ENCODE results near the gene CDC42EP4. TPM values are rescaled to one million over a fixed set of nuclear protein-coding genes. Genes with fewer than 3 reads are reported as not detected.

The CDC42EP4 gene
- total RNA-seq, 2 donors from 2014 or later: 1.1 to 1.7 TPM

DNA sequence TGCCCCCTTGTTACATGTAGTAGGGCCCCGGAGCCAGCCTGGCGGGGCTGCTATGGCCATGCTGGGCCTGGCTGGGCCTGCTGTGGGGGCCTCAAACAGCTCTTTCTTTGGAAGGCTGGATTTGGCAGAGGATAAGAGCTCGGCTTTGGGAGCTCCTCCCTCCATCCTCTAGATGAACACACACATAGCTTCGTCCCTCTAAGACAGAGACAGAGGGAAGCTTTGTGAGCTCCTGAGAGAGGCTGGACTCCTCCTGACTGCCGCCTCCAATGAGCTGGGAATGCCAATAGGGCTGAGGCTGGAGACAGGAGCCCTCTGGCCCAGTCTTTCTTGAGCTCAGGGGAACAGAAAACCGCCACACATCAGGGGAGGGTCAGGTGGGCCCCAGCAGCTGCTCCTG lies 37.3 kb upstream of the CDC42EP4 start:
- no peak overlapping the region for H3K27ac Mint-ChIP-seq
- DNase-seq (ENCODE audit: low spot score): no peak
- H3K36me3 Mint-ChIP-seq: no peaks in the 10 kb centered on the region
- no peak overlapping the region for H3K4me3 Mint-ChIP-seq
- no peak for ATAC-seq
- peaks cover 0 to 6% of the 10 kb centered on the region in 2 donors for H3K4me1 Mint-ChIP-seq (ENCODE audit: low read depth in 2 of 2)
- H3K27me3 Mint-ChIP-seq: no peaks in the 10 kb centered on the region
- H3K9me3 Mint-ChIP-seq: no peaks in the 10 kb centered on the region

DNA sequence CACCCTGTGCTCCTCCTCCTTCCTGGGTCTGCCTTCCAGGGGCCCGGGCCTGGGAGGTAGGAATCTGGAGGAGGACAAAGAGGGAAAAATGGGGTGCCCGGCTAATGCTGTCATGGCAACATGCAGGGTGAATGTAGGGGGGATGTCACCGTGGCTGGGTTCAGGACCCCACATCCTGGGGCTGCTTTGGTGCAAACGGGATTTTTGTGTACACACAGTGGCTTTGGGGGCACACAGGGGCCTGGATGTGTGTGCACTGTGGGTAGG lies 37.0 kb upstream of the CDC42EP4 start:
- no peak overlapping the region for H3K27ac Mint-ChIP-seq
- no peaks in the 10 kb centered on the region for H3K36me3 Mint-ChIP-seq
- no peaks in the 10 kb centered on the region for H3K9me3 Mint-ChIP-seq
- ATAC-seq (no peak), DNase-seq (ENCODE audit: low spot score) (no peak)
- peaks cover 0 to 6% of the 10 kb centered on the region in 2 donors for H3K4me1 Mint-ChIP-seq (ENCODE audit: low read depth in 2 of 2)
- H3K4me3 Mint-ChIP-seq: no peak overlapping the region
- H3K27me3 Mint-ChIP-seq: no peaks in the 10 kb centered on the region

DNA sequence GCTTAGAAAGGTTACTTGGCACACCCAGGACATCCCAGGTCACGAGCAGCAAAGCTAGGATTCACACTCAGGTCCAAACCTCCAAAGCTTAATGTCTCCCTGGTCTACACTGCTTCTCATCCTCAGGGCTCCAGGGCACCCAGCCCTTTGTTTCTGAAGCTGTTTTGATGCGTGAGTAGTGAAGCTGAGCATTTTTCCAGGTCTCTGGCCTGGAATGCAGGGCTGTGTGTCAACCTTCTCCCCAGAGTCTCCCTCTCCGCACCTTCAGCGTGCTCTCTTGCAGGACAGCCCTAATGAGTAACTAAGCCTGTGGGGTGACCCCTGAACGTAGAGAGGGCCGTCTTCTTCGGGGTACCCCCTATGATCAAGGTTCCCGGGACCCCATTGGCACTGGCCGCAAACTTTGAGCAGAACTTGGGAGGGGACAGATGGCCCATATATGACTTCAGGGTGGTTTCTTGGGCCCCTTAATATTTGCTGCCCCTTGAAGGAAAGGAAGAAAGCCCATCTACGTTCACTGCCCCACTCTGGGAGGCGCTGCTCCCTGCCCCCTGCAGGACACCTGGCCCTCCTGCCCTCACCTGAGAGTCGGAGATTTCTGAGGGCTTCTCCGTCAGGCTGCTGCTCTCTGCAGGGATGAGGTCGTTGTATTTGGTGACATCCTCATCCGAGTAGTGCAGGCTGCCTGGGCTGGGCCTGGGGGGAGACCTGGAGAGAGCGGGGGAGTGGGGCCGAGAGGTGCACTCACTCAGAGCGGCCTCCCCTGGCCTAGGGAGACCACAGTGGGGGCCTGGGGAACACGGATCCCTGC lies 36.4 kb upstream of the CDC42EP4 start:
- DNase-seq (ENCODE audit: low spot score): no peak
- H3K27me3 Mint-ChIP-seq: no peaks in the 10 kb centered on the region
- H3K36me3 Mint-ChIP-seq: no peaks in the 10 kb centered on the region
- ATAC-seq: no peak
- no peak overlapping the region for H3K4me3 Mint-ChIP-seq
- H3K4me1 Mint-ChIP-seq (ENCODE audit: low read depth in 2 of 2): peaks cover 0 to 6% of the 10 kb centered on the region in 2 donors
- H3K9me3 Mint-ChIP-seq: no peaks in the 10 kb centered on the region
- H3K27ac Mint-ChIP-seq: no peak overlapping the region

DNA sequence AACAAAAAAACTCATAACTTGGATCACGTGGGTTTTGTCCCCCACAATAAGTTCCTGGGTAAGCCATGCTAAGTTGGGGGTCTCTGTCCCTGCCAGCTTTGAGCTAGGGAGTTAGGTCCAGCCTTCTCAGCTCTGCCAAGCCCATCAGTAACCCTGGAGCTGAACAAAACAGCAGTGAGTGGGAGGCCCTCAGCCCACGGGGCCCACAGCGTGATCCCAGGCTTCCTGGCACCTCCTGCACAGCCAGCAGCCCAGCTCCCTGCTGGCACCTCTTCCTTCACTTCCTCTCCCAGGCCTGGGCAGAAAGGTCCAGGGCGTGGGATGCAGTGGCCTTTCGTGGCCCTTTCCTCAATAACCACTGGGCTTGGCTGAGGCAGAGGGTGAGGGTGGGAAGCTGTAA lies 35.5 kb upstream of the CDC42EP4 start:
- H3K9me3 Mint-ChIP-seq: no peaks in the 10 kb centered on the region
- no peak overlapping the region for H3K4me3 Mint-ChIP-seq
- no peak overlapping the region for H3K27ac Mint-ChIP-seq
- H3K36me3 Mint-ChIP-seq: no peaks in the 10 kb centered on the region
- H3K4me1 Mint-ChIP-seq (ENCODE audit: low read depth in 2 of 2): peaks cover 0 to 6% of the 10 kb centered on the region in 2 donors
- H3K27me3 Mint-ChIP-seq: no peaks in the 10 kb centered on the region
- ATAC-seq (no peak), DNase-seq (ENCODE audit: low spot score) (no peak)

DNA sequence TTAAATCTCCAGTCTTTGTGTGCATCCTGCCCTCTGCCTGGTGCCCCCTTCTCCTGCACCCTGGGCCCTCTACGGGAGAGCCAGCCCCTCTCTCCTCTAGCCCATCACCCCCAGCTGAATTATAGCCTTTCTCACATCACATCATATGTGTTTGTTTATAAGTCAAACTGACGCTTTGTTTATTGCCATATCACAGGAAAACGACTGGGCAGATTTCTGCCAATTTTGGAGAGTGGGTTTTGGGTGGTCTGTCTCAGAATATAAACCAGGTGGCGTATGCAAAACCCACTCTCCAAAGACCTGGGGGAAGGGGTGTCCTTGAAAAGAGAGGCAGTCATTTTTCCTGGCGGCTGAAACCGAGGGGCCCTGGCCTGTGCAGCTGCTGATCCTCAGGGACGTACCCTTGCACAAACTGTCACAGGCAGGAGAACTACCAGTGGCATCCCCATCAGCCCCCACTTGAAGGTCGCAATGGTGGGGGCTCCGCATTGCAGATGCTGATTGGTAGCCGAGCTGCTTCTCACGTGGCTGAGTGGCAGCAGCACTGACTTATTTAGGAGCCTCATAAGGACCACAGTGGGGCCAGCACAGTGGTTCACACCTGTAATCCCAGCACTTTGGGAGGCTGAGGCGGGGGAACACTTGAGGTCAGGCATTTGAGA lies 34.8 kb upstream of the CDC42EP4 start:
- H3K27ac Mint-ChIP-seq: no peak overlapping the region
- H3K27me3 Mint-ChIP-seq: no peaks in the 10 kb centered on the region
- no peaks in the 10 kb centered on the region for H3K9me3 Mint-ChIP-seq
- peaks cover 0 to 6% of the 10 kb centered on the region in 2 donors for H3K4me1 Mint-ChIP-seq (ENCODE audit: low read depth in 2 of 2)
- ATAC-seq (no peak), DNase-seq (ENCODE audit: low spot score) (no peak)
- H3K4me3 Mint-ChIP-seq: no peak overlapping the region
- no peaks in the 10 kb centered on the region for H3K36me3 Mint-ChIP-seq

DNA sequence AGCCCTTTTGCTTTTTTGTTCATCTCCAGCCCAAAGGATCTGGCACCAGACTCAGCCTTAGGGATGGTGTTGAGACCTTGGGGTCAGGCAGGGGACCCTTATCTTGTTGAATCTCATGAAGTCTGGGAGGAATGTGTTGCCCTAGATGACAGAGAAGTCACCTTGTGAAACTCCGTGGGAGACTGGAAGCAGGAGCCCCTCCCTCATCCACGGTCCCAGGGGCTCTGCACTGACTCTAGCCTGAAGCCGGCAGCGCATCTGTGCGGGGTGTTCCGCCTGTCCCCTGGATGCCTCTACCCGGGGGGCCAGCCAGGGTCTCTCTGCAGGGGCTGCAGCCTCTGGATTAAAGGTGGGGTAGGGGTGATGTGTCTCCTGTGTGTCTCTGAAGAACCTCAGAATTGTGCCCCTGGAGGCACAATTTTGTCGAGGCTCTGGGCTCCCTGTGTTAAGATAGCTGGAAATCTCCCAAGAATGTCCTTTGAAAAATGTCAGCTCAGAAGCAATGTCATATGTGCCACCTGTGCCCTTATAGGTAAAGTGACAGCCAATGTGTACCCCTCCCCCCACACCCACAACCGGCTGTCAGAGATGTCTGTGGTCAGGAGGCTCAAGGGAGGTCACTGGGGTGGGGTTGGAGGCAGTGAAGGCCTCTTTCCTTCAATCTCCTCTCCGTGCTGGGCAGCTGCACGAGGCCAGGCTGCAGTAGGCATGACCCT lies 32.1 kb upstream of the CDC42EP4 start:
- DNase-seq (ENCODE audit: low spot score) (no peak), ATAC-seq (no peak)
- Mint-ChIP-seq H3K36me3 (no peaks in the 10 kb centered on the region), H3K4me3 (no peak overlapping the region), H3K9me3 (no peaks in the 10 kb centered on the region), H3K27ac (no peak overlapping the region), H3K4me1 (ENCODE audit: low read depth in 2 of 2) (peaks cover 6 to 8% of the 10 kb centered on the region in 2 donors), H3K27me3 (no peaks in the 10 kb centered on the region)

DNA sequence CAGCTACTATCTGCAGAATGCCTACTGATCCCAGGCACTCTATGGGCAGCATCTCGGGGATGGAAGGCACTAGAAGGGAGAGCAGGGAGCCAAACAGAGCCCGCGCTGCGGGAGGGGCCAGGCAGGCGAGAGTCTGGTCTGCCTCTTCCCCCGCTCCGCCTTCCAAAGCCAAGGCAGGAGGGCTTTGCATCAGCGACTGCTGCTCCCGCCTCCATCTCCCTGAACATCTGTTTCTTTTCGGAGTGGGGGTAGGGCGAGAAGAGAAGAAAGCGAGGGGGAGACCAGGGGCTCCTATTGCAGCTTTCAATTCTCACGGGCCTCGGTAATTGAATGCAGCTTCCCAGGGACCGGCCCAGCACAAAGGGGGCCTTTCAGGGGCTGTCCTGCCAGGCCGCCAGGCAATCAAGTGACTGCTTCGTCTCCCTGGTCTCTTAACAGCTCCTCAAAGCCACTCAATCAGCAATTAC lies 31.4 kb upstream of the CDC42EP4 start:
- DNase-seq (ENCODE audit: low spot score): no peak
- H3K4me3 Mint-ChIP-seq: no peak overlapping the region
- H3K4me1 Mint-ChIP-seq (ENCODE audit: low read depth in 2 of 2): peaks cover 6 to 8% of the 10 kb centered on the region in 2 donors
- H3K27ac Mint-ChIP-seq: no peak overlapping the region
- no peaks in the 10 kb centered on the region for H3K9me3 Mint-ChIP-seq
- no peaks in the 10 kb centered on the region for H3K27me3 Mint-ChIP-seq
- no peaks in the 10 kb centered on the region for H3K36me3 Mint-ChIP-seq
- no peak for ATAC-seq

DNA sequence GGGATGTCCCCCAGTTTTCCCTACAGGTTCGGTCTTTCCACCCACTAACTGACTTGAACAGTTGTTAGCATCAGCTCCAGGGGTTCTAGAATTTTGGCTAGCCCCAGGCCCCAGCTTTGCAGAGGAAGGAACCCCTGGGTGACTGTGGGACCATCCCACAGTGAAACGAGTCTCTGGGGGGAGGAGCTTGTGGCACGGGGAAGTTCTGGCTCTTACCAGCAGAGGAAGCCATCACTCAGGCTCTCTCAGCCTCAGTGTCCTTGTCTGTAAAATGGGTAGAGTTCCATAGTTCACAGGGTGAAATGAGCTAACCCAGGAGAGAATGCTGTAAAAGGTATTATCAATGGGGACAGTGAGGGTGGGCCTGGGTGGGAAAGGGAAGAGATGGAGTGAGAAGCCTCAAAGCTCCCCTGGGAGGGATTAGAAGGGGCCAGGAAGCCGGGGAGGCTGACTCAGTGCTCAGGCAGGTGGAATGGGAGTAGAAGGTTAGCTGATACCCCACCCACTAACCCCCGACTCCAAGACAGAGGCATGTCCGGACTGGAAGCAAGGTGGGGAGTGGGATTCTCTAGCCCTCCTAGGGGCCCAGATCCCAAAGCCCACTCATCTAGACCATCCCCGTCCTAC lies 30.9 kb upstream of the CDC42EP4 start:
- no peaks in the 10 kb centered on the region for H3K9me3 Mint-ChIP-seq

DNA sequence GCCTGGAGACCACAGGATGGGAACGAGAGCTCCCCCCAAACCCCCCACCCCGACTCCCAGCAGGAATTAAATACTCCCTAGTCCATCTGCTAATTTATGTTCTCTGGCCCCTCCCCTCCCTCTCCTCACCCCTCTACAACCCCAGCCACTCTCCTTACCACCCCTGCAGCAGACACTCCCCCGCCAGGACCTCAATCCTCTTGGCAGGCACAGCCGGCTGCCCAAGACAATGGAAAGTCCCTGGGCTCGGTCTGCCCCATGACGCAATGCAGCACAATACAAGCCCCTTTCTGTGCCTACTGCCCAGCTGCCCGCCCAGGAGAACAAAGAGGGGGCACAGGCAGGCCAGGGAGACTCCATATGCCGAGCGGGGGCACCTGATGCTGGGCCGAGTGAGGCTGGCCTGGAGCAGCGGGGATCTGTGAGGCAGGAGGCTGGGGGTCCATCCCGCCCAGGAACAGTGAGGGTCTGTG lies 30.3 kb upstream of the CDC42EP4 start:
- Mint-ChIP-seq H3K27me3 (no peaks in the 10 kb centered on the region), H3K27ac (no peak overlapping the region), H3K9me3 (no peaks in the 10 kb centered on the region), H3K36me3 (no peaks in the 10 kb centered on the region), H3K4me1 (ENCODE audit: low read depth in 2 of 2) (peaks cover 6 to 8% of the 10 kb centered on the region in 2 donors), H3K4me3 (no peak overlapping the region)
- no peak for ATAC-seq
- DNase-seq (ENCODE audit: low spot score): no peak

More for the DNA sequence above, 30.9 kb upstream of the CDC42EP4 start:
- Mint-ChIP-seq H3K27ac (no peak overlapping the region), H3K27me3 (no peaks in the 10 kb centered on the region), H3K4me3 (no peak overlapping the region), H3K36me3 (no peaks in the 10 kb centered on the region), H3K4me1 (ENCODE audit: low read depth in 2 of 2) (peaks cover 6 to 8% of the 10 kb centered on the region in 2 donors)
- ATAC-seq (no peak), DNase-seq (ENCODE audit: low spot score) (no peak)

DNA sequence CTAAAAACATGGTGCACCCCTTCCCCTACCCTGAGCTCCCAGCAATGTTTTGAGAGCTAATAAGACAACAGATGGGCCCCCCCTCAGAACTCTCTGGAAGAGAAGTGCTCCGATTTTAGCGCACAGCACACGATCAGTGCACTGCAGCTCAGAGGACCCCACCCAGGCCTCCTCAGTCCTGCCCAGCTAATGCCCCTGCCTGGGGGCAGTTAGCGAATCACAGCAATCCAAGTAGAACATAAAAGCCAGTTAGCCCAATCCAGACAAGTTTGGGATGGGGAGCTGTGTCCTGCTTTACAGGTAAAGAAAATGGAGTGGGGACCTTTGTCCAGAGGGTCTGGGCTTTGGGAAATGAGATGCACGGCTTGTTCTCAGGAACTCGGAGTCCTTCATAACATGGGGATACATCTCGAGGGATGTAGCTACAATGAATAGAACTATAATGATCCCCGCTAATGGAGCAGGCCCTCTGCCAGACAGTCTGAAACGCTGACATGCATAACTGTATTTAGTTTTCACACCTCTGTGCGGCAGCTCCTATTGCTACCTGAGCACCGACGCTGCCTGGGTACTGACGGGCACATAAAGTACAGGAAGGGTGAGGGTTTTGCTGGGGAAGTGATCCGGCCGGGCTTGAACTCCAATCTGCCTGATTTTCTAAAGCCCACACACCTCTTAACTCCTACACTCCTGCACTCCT lies 29.7 kb upstream of the CDC42EP4 start:
- Mint-ChIP-seq H3K4me3 (no peak overlapping the region), H3K36me3 (no peaks in the 10 kb centered on the region), H3K9me3 (no peaks in the 10 kb centered on the region), H3K27ac (no peak overlapping the region), H3K27me3 (no peaks in the 10 kb centered on the region), H3K4me1 (ENCODE audit: low read depth in 2 of 2) (peaks cover 6 to 8% of the 10 kb centered on the region in 2 donors)
- DNase-seq (ENCODE audit: low spot score) (no peak), ATAC-seq (no peak)

DNA sequence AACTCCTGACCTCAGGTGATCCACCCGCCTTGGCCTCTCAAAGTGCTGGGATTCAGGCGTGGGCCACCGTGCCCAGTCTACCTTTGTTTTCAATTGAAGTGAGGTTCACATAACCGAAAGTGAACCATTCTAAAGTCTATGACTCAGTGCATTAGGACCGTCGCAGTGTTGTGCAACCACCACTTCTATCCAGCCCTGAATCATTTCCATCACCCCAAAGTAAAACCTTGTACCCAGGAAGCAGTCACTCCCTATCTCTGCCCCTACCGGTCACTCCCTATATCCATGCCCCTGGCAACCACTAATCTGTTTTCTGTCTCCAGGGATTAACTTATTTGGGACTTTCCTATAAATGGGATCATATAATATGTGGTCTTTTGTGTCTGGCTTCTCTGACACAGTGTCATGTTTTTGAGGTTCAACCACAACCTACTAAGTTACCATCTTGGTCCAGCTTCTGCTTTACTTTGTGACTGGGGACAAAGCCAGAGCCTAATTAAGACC lies 28.3 kb upstream of the CDC42EP4 start:
- Mint-ChIP-seq H3K9me3 (no peaks in the 10 kb centered on the region), H3K4me1 (ENCODE audit: low read depth in 2 of 2) (peaks cover 6 to 8% of the 10 kb centered on the region in 2 donors), H3K4me3 (peak overlapping the region; percentile 25), H3K27me3 (no peaks in the 10 kb centered on the region), H3K36me3 (no peaks in the 10 kb centered on the region), H3K27ac (peak overlapping the region in 1 of 2 donors; percentile 41)
- DNase-seq (ENCODE audit: low spot score) (no peak), ATAC-seq (peak in 1 of 2 donors; percentile 58)

DNA sequence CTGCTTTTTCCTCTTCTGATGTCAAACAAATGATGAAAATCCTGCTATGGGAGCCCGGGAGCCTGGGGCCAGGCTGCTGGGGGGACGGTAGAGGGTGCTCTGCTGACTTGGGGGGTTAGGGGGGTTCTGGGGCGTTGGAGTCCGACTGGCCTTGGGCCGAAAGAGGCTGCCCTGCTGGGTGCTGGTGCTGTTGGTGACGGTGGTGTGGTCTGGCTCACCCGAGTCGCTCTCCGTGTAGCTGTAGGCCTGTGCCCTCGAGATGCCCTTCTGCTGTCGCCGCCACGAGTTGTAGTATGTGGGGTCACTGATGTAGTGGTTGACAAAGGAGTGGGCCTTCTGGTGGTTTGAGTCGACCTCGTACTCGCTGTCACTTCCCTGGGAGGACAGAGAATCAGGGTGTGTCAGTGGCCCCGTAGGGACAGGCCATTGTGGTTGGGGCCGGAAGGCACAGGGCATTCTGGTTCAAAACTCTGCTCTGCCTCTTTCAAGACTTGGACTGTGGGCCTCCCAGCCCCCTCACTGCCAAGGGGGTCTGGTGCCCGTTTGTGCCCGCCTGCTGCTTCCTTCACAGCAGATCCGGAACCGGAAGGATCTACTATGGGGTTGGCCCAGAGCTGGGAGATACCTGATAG lies 26.9 kb upstream of the CDC42EP4 start:
- H3K36me3 Mint-ChIP-seq: no peaks in the 10 kb centered on the region
- ATAC-seq (no peak), DNase-seq (ENCODE audit: low spot score) (no peak)
- H3K4me1 Mint-ChIP-seq (ENCODE audit: low read depth in 2 of 2): peaks cover 0 to 8% of the 10 kb centered on the region in 2 donors
- no peaks in the 10 kb centered on the region for H3K27me3 Mint-ChIP-seq
- no peaks in the 10 kb centered on the region for H3K9me3 Mint-ChIP-seq
- H3K27ac Mint-ChIP-seq: no peak overlapping the region
- no peak overlapping the region for H3K4me3 Mint-ChIP-seq

Measured in natural killer cell treated with Interleukin-12 subunit alpha and Interleukin-12 subunit beta and Interleukin-15 and Interleukin-18, amount 100 ng/mL, for 72 hours (primary cell).